Measurements from ENCODE around the gene HBE1. TPM values are rescaled to one million over a fixed set of nuclear protein-coding genes. Genes with fewer than 3 reads are reported as not detected.

HBE1 gene
- total RNA-seq (2022; extraction: Qiagen RNA extraction; ENCODE audit: low read depth), result 0.25 TPM in 1 of 5 replicates, not detected in the others

GRCh38 chr11:5269715-5270147 lies at the start of gene HBE1:
HBE1 (minus strand) TSS chr11:5269945; CDS start chr11:5269890, 55 bp downstream.

GRCh38 chr11:5301846-5302245 lies 32.1 kb upstream of the HBE1 start, which contains the start of gene OR51B4:
OR51B4 (minus strand) TSS chr11:5301946; CDS start chr11:5301946, 0 bp downstream.

GRCh38 chr11:5254646-5255413 lies 14.9 kb downstream of the HBE1 start, which contains the start of gene HBG2:
HBG2 (minus strand) TSS chr11:5254781; CDS start chr11:5254728, 53 bp downstream.

GRCh38 chr11:5249807-5250396 lies 19.8 kb downstream of the HBE1 start, which contains the start of gene HBG1:
HBG1 (minus strand) TSS chr11:5249857; CDS start chr11:5249804, 53 bp downstream.

GRCh38 chr11:5234381-5234834 lies 35.3 kb downstream of the HBE1 start, which contains the start of gene HBD:
HBD (minus strand) TSS chr11:5234483; CDS start chr11:5234433, 50 bp downstream.

GRCh38 chr11:5226732-5227310 lies 42.9 kb downstream of the HBE1 start, which contains the start of gene HBB:
HBB (minus strand) TSS chr11:5227071; CDS start chr11:5227021, 50 bp downstream.

Other genes with a start within 250 kb of the HBE1 start
- not detected in 5 replicates for gene OR52J3, start 223.4 kb downstream of the HBE1 start, total RNA-seq (2022; extraction: Qiagen RNA extraction; ENCODE audit: low read depth)
- not detected in 5 replicates for gene OR52E2, start 210.3 kb downstream of the HBE1 start, total RNA-seq (2022; extraction: Qiagen RNA extraction; ENCODE audit: low read depth)
- not detected in 5 replicates for gene OR52E1, start 200.4 kb downstream of the HBE1 start, total RNA-seq (2022; extraction: Qiagen RNA extraction; ENCODE audit: low read depth)
- gene OR52A5, start 131.6 kb downstream of the HBE1 start, total RNA-seq (2022; extraction: Qiagen RNA extraction; ENCODE audit: low read depth), result not detected in 5 replicates
- not detected in 5 replicates for gene OR52A1, start 115.2 kb downstream of the HBE1 start, total RNA-seq (2022; extraction: Qiagen RNA extraction; ENCODE audit: low read depth)
- not detected in 5 replicates for gene OR51V1, start 69.3 kb downstream of the HBE1 start, total RNA-seq (2022; extraction: Qiagen RNA extraction; ENCODE audit: low read depth)
- not detected in 5 replicates for gene HBB, start 42.9 kb downstream of the HBE1 start, total RNA-seq (2022; extraction: Qiagen RNA extraction; ENCODE audit: low read depth)
- gene HBD, start 35.5 kb downstream of the HBE1 start, total RNA-seq (2022; extraction: Qiagen RNA extraction; ENCODE audit: low read depth), result not detected in 5 replicates
- not detected in 5 replicates for gene HBG1, start 20.1 kb downstream of the HBE1 start, total RNA-seq (2022; extraction: Qiagen RNA extraction; ENCODE audit: low read depth)
- gene HBG2, start 15.2 kb downstream of the HBE1 start, total RNA-seq (2022; extraction: Qiagen RNA extraction; ENCODE audit: low read depth), result not detected in 5 replicates
- not detected in 5 replicates for gene OR51B4, start 32.0 kb upstream of the HBE1 start, total RNA-seq (2022; extraction: Qiagen RNA extraction; ENCODE audit: low read depth)
- gene OR51B2, start 54.4 kb upstream of the HBE1 start, total RNA-seq (2022; extraction: Qiagen RNA extraction; ENCODE audit: low read depth), result not detected in 5 replicates
- gene OR51B5, start 73.6 kb upstream of the HBE1 start, total RNA-seq (2022; extraction: Qiagen RNA extraction; ENCODE audit: low read depth), result 0.07 to 0.09 TPM in 2 of 5 replicates, not detected in the others
- gene OR51B6, start 81.6 kb upstream of the HBE1 start, total RNA-seq (2022; extraction: Qiagen RNA extraction; ENCODE audit: low read depth), result not detected in 5 replicates
- not detected in 5 replicates for gene OR51M1, start 113.9 kb upstream of the HBE1 start, total RNA-seq (2022; extraction: Qiagen RNA extraction; ENCODE audit: low read depth)
- gene OR51Q1, start 152.2 kb upstream of the HBE1 start, total RNA-seq (2022; extraction: Qiagen RNA extraction; ENCODE audit: low read depth), result not detected in 5 replicates
- gene OR51I1, start 171.6 kb upstream of the HBE1 start, total RNA-seq (2022; extraction: Qiagen RNA extraction; ENCODE audit: low read depth), result not detected in 5 replicates
- not detected in 5 replicates for gene OR51I2, start 179.4 kb upstream of the HBE1 start, total RNA-seq (2022; extraction: Qiagen RNA extraction; ENCODE audit: low read depth)
- gene OR52D1, start 218.7 kb upstream of the HBE1 start, total RNA-seq (2022; extraction: Qiagen RNA extraction; ENCODE audit: low read depth), result not detected in 5 replicates
- not detected in 5 replicates for gene UBQLN3, start 240.0 kb upstream of the HBE1 start, total RNA-seq (2022; extraction: Qiagen RNA extraction; ENCODE audit: low read depth)
- gene UBQLNL, start 246.8 kb upstream of the HBE1 start, total RNA-seq (2022; extraction: Qiagen RNA extraction; ENCODE audit: low read depth), result not detected in 5 replicates

Measured in A549 treated with RU486 at 1 μM for 4 hours (cell line).